NB4 (cell line): Measurements from ENCODE around the gene DGCR8.

Source experiments
- DNase-seq: peaks from one replicate; pipeline ENCODE4 v3.0.0; 2010; ENCODE audit warnings: low read depth
- H3K4me3 ChIP-seq: one replicate; pipeline ENCODE4 v1.5.1; 2011; ENCODE audit warnings: mild to moderate bottlenecking, low read depth, low read length, moderate library complexity
- CTCF ChIP-seq: IDR thresholded peaks from one replicate; pipeline ENCODE4 v1.5.1; 2012; ENCODE audit warnings: low read depth, low read length
- MAX ChIP-seq: IDR thresholded peaks from 2 replicates; pipeline ENCODE4 v1.6.1; 2011; ENCODE audit warnings: low read depth, low read length
- MYC ChIP-seq: IDR thresholded peaks from 2 replicates; pipeline ENCODE4 v1.6.1; 2011; ENCODE audit warnings: low read depth, low read length
- POLR2A ChIP-seq: IDR thresholded peaks from 2 replicates; pipeline ENCODE4 v1.6.1; 2011; ENCODE audit warnings: mild to moderate bottlenecking; ENCODE audit not compliant: insufficient read length; ENCODE audit errors: extremely low read depth

The DGCR8 gene

GRCh38 chr22:20088263-20088648 is 8.2 kb downstream of the DGCR8 start:
- TF ChIP-seq MYC (no peak), MAX (no peak), CTCF (no peak), POLR2A (no peak)
- no peak overlapping the region for H3K4me3 ChIP-seq
- no peak for DNase-seq

GRCh38 chr22:20089226-20089976 is 9.4 kb downstream of the DGCR8 start:
- DNase-seq: no peak
- no peak overlapping the region for H3K4me3 ChIP-seq
- no peak for TF ChIP-seq CTCF

- H3K4me3 ChIP-seq: no peak overlapping the region
- DNase-seq: no peak
- TF ChIP-seq MYC (no peak), MAX (no peak)
Measured at GRCh38 chr22:20089977-20090729, 10.1 kb downstream of the DGCR8 start.

GRCh38 chr22:20090730-20091240 is 10.7 kb downstream of the DGCR8 start:
- TF ChIP-seq CTCF (no peak), MYC (no peak), POLR2A (no peak), MAX (no peak)
- no peak overlapping the region for H3K4me3 ChIP-seq
- no peak for DNase-seq

GRCh38 chr22:20091690-20092476 is 11.8 kb downstream of the DGCR8 start:
- no peak for DNase-seq
- TF ChIP-seq MAX: no peak
- no peak overlapping the region for H3K4me3 ChIP-seq

- no peak overlapping the region for H3K4me3 ChIP-seq
- DNase-seq: no peak
- TF ChIP-seq MAX: no peak
- TF ChIP-seq CTCF: no peak
- TF ChIP-seq POLR2A: no peak
- no peak for TF ChIP-seq MYC
Measured at GRCh38 chr22:20092477-20092854, 12.4 kb downstream of the DGCR8 start.
